Measurements from ENCODE around the gene NME1. TPM values are rescaled to one million over a fixed set of nuclear protein-coding genes. Genes with fewer than 3 reads are reported as not detected.
"Not testable (repeated sequence)": the region's sequence is repeated elsewhere in the genome, so short reads cannot be mapped to it uniquely, and the experiment has no call there.

Gene NME1
- 10 to 100 TPM; 70.5 to 81.6 (median 74.1) TPM for polyA plus RNA-seq (ENCODE audit: insufficient read length in 3 of 3)

- DNase-seq (ENCODE audit: low read depth in 3 of 3, low spot score in 2 of 3), result peak; percentile 97 to 99 (median 98)
These were observed at the start of gene NME1 for GRCh38 chr17:51153210-51154072. NME1 (plus strand) TSS chr17:51153559; CDS start chr17:51155655, 2,096 bp downstream.

GRCh38 chr17:51107778-51108177 lies 45.6 kb upstream of the NME1 start:
- DNase-seq (ENCODE audit: low read depth in 3 of 3, low spot score in 2 of 3), result no peak

GRCh38 chr17:51112303-51113222 lies 40.8 kb upstream of the NME1 start:
- DNase-seq (ENCODE audit: low read depth in 3 of 3, low spot score in 2 of 3), result not testable (repeated sequence)

DNA sequence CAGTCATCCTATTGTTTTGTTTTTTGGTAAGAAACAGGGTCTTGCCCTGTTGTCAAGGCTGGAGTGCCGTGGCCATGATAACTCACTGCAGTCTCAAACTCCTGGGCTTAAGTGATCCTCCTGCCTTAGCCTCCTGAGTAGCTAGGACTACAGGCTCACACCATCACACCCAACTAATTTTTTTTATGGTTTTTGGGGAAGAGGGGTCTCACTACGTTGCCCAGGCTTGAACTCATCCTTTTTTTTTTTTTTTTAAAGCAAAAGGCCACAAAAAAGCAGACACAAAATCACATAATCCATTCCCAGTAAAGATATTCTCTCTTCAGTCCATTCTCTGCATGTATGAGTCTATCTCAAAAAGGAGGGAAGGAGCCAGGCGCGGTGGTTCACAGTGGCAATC lies 38.2 kb upstream of the NME1 start:
- no peak for DNase-seq (ENCODE audit: low read depth in 3 of 3, low spot score in 2 of 3)

DNA sequence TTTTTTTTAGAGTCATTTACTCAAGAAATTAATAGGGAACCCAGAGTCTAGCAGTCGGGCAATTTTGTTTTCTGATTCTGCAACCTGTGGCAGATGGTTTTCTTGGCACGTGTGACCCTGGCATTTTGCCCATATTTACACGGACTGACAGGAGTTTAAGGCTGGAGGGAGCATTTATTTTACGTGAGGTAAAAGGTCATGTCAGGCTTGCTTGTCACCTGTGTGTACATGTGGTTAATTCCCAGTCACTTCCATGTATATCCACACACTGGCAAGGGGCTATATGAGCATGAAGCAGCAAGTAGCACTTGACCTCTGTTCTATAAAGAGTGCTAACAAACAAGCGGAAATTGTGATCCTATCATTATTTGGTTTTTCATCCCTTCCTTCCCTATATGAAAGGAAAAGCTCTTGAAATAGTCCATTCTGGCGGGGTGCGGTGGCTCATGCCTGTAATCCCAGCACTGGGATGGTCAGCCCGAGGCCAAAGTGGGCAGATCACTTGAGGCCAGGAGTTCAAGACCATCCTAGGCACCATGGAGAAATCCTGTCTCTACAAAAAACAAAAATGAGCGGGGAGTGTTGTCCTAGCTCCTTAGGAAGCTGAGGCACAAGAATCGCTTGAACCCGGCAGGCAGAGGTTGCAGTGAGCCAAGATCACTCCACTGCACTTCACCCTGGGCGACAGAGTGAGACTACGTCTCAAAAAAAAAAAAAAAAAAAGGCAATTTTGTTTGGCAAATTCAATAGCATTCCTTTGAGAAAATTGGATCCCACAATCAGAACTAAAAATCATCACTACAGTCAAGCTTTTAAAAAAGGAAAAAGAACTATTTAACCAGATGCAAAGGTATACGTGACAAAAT lies 34.8 kb upstream of the NME1 start:
- no peak for DNase-seq (ENCODE audit: low read depth in 3 of 3, low spot score in 2 of 3)

DNA sequence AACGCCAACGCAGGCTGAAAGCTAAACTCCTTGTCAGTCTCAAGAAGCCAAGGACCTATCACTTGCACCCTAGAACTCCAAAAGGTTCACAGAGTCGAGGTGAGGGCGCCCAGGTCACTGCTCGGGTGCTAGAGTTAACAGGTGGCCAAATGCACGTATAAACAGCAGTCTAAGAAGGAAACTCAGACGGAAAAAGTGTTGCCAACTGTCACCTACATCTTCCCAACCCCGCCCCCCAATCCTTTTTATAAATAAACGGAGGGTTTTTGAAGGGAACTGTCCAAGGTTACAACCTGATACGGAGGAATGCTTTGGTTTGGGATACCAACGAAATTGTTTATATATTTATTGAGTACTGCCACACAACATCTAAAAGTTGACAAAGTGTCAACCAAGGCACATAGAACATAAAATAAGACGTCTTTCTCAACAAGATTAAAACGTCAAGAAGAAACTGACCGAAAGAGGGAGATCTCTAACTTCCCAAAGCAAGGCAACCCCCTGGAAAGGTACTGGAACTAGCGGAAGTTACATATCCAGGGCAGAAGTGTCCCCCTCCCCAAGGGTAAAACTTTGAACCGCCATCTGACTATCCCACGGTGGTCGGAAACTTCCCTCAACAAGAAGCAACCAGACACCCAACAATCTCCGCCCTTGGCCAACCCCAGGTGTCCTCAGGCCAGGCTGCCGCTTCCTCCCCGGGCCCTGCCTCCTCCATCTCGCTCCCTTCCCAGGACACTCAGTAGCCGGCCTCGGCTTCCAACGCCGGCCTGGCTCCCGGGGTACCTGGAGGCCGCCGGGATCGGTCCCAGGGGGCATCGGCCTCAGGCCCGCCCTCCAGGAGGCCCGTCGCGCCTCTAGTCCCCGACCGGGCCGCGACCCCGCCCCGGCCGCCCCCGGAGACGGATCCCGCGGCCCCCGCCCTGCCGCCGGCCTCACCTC lies 33.7 kb upstream of the NME1 start:
- peak in 1 of 3 donors; percentile 38 for DNase-seq (ENCODE audit: low read depth in 3 of 3, low spot score in 2 of 3)

- DNase-seq (ENCODE audit: low read depth in 3 of 3, low spot score in 2 of 3), result no peak
These were observed 33.0 kb upstream of the NME1 start for GRCh38 chr17:51120357-51120738.

- peak; percentile 87 to 91 (median 89) for DNase-seq (ENCODE audit: low read depth in 3 of 3, low spot score in 2 of 3)
These were observed 32.4 kb upstream of the NME1 start, which contains the start of gene SPAG9 for GRCh38 chr17:51120739-51121619. SPAG9 (minus strand) TSS chr17:51120868; CDS start chr17:51120656, 212 bp downstream.

GRCh38 chr17:51121620-51122472 lies 31.5 kb upstream of the NME1 start:
- peak in 1 of 3 donors; percentile 63 for DNase-seq (ENCODE audit: low read depth in 3 of 3, low spot score in 2 of 3)

GRCh38 chr17:51122473-51123115 lies 30.8 kb upstream of the NME1 start:
- DNase-seq (ENCODE audit: low read depth in 3 of 3, low spot score in 2 of 3), result not testable (repeated sequence)

DNA sequence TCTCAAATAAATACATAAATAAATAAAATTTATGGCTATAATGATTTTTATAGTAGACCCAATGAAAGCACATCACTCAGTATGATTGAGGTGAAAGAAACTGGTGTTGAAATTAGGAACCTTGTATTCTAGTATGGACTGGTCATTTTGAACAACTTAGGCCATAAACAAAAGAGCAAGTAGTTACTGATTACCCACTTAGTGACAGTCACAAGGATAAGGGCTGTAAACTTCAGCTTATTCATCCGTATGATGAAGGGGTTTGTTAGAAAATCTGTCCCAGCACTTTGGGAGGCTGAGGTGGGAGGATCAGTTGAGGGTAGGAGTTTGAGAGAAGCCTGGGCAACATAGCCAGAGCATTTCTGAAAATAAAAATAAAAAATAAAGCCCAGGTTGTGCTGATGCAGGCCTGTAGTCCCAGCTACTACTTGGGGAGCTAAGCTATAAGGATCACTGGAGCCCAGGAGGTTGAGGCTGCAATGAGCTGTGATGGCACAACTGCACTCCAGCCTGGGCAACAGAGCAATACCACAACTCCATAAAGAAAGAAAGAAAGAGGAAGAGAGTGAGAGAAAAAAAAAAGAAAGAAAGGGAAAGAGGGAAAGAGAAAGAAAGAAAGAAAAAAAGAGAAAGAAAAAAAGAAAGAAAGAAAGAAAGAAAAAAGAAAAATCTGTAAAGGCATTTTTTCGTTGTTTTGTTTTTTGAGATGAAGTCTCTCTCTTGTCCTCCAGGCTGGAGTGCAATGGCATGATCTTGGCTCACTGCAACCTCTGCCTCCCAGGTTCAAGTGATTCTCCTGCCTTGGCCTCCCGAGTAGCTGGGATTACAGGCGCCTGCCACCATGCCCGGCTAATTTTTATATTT lies 28.5 kb upstream of the NME1 start:
- DNase-seq (ENCODE audit: low read depth in 3 of 3, low spot score in 2 of 3), result no peak

- DNase-seq (ENCODE audit: low read depth in 3 of 3, low spot score in 2 of 3), result no peak
These were observed 25.3 kb upstream of the NME1 start for GRCh38 chr17:51128076-51128475.

- DNase-seq (ENCODE audit: low read depth in 3 of 3, low spot score in 2 of 3), result no peak
These were observed 20.4 kb upstream of the NME1 start for GRCh38 chr17:51132964-51133319.

- DNase-seq (ENCODE audit: low read depth in 3 of 3, low spot score in 2 of 3), result no peak
These were observed 20.0 kb upstream of the NME1 start for GRCh38 chr17:51133365-51133764.

- no peak for DNase-seq (ENCODE audit: low read depth in 3 of 3, low spot score in 2 of 3)
These were observed 17.4 kb upstream of the NME1 start for GRCh38 chr17:51135956-51136355.

DNA sequence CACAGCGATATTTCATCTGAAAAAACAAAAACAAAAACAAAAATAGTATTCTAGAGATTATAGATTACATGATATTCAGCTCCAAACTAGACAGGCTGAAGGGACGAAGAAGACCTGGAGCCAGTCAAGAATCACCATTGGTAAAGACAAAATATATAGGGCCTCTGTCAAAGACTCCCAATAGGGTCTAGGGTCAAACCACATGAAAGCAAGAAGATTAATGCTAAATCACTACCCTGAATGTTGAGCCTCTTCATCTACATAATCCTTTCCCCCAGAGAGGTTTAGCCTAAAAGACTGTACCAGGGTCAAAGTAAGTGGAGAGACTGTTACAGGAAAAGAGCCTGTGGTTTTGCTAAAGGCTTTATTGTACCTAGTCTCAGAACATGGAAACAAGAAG lies 10.8 kb upstream of the NME1 start:
- no peak for DNase-seq (ENCODE audit: low read depth in 3 of 3, low spot score in 2 of 3)

All from right renal cortex interstitium (tissue), 3 donors.